Panc1 (cell line): ENCODE data around the gene TIMP1.

ENCODE experiments used
- POLR2AphosphoS5 ChIP-seq: IDR thresholded peaks from 2 replicates; pipeline ENCODE4 v1.6.1; 2012; ENCODE audit warnings: mild to moderate bottlenecking, low read depth, low read length, moderate library complexity
- SIN3A ChIP-seq: IDR thresholded peaks from 2 replicates; pipeline ENCODE4 v1.6.1; 2012; ENCODE audit warnings: low read depth, mild to moderate bottlenecking, low read length, moderate library complexity, borderline replicate concordance; ENCODE audit not compliant: insufficient read depth
- TCF7L2 ChIP-seq: IDR thresholded peaks from 2 replicates; pipeline ENCODE4 v1.6.1; 2011; ENCODE audit warnings: mild to moderate bottlenecking, low read depth, low read length, inconsistent platforms
- TF ChIP-seq, protein P1 (sequence below): fragments of 450-650 bp; IDR thresholded peaks from 2 replicates; pipeline ENCODE4 v1.5.1; 2017; ENCODE audit warnings: mild to moderate bottlenecking
- TF ChIP-seq, protein P2 (sequence below), 2 experiments: IDR thresholded peaks; 2 replicates each; pipeline ENCODE4 v1.6.1; 2011 to 2012; ENCODE audit warnings: low read depth in 2 of 2, control low read depth in 1 of 2, low read length in 1 of 2, mild to moderate bottlenecking in 1 of 2, moderate library complexity in 1 of 2; ENCODE audit not compliant: insufficient read depth in 1 of 2

DNA sequence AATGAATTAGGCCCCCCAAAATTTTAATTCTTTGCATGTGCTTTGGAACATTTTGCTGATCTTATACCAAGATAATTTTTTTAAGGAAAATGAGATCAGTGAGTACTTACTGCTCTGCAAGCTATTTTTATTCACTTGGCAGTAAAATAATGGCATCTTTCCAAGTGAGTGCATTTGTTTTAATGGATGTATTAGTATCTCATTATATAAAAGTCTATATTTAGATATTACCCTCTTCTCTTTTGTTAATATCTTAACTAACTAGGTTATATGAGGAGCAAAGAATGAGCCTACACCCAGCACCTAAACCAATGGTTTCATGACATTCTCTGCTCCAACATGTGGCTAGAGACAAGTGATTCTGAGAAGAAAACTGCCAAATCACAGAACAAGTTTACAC lies 42.4 kb upstream of the TIMP1 start:
- TF ChIP-seq, protein P1, sequence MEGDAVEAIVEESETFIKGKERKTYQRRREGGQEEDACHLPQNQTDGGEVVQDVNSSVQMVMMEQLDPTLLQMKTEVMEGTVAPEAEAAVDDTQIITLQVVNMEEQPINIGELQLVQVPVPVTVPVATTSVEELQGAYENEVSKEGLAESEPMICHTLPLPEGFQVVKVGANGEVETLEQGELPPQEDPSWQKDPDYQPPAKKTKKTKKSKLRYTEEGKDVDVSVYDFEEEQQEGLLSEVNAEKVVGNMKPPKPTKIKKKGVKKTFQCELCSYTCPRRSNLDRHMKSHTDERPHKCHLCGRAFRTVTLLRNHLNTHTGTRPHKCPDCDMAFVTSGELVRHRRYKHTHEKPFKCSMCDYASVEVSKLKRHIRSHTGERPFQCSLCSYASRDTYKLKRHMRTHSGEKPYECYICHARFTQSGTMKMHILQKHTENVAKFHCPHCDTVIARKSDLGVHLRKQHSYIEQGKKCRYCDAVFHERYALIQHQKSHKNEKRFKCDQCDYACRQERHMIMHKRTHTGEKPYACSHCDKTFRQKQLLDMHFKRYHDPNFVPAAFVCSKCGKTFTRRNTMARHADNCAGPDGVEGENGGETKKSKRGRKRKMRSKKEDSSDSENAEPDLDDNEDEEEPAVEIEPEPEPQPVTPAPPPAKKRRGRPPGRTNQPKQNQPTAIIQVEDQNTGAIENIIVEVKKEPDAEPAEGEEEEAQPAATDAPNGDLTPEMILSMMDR: no peak
- TF ChIP-seq POLR2AphosphoS5 (no peak), TCF7L2 (no peak), SIN3A (no peak)
- TF ChIP-seq, protein P2, sequence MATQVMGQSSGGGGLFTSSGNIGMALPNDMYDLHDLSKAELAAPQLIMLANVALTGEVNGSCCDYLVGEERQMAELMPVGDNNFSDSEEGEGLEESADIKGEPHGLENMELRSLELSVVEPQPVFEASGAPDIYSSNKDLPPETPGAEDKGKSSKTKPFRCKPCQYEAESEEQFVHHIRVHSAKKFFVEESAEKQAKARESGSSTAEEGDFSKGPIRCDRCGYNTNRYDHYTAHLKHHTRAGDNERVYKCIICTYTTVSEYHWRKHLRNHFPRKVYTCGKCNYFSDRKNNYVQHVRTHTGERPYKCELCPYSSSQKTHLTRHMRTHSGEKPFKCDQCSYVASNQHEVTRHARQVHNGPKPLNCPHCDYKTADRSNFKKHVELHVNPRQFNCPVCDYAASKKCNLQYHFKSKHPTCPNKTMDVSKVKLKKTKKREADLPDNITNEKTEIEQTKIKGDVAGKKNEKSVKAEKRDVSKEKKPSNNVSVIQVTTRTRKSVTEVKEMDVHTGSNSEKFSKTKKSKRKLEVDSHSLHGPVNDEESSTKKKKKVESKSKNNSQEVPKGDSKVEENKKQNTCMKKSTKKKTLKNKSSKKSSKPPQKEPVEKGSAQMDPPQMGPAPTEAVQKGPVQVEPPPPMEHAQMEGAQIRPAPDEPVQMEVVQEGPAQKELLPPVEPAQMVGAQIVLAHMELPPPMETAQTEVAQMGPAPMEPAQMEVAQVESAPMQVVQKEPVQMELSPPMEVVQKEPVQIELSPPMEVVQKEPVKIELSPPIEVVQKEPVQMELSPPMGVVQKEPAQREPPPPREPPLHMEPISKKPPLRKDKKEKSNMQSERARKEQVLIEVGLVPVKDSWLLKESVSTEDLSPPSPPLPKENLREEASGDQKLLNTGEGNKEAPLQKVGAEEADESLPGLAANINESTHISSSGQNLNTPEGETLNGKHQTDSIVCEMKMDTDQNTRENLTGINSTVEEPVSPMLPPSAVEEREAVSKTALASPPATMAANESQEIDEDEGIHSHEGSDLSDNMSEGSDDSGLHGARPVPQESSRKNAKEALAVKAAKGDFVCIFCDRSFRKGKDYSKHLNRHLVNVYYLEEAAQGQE (IDR thresholded peaks at IDR 0.05; ENCODE audit: insufficient read depth in 1 of 2, low read depth in 2 of 2, low read length in 1 of 2): no peak
